ENCODE results near the gene IFITM5.
"Not testable (repeated sequence)": the region's sequence is repeated elsewhere in the genome, so short reads cannot be mapped to it uniquely, and the experiment has no call there.

IFITM5 gene

GRCh38 chr11:328012-328411, 28.7 kb upstream of the IFITM5 start:
- Mint-ChIP-seq H3K4me3 (no peak overlapping the region), H3K36me3 (ENCODE audit: low read depth) (no peaks in the 10 kb centered on the region), H3K9me3 (no peaks in the 10 kb centered on the region), H3K27me3 (ENCODE audit: low read depth) (no peaks in the 10 kb centered on the region), H3K4me1 (peaks cover 52% of the 10 kb centered on the region), H3K27ac (peak overlapping the region; percentile 33 to 97 (median 82))
- no peak for TF ChIP-seq CTCF (IDR thresholded peaks at IDR 0.05; ENCODE audit: unreplicated experiment in 3 of 3)

- H3K27ac Mint-ChIP-seq: peak overlapping the region; percentile 96 to 98 (median 97)
- no peak for TF ChIP-seq CTCF (IDR thresholded peaks at IDR 0.05; ENCODE audit: unreplicated experiment in 3 of 3)
- H3K9me3 Mint-ChIP-seq: no peaks in the 10 kb centered on the region
- H3K4me1 Mint-ChIP-seq: peaks cover 52% of the 10 kb centered on the region
- no peaks in the 10 kb centered on the region for H3K27me3 Mint-ChIP-seq (ENCODE audit: low read depth)
- H3K36me3 Mint-ChIP-seq (ENCODE audit: low read depth): no peaks in the 10 kb centered on the region
- peak overlapping the region in 2 of 3 experiments; percentile 36 to 47 for H3K4me3 Mint-ChIP-seq
These were observed 28.2 kb upstream of the IFITM5 start for GRCh38 chr11:327581-327923.

- Mint-ChIP-seq H3K36me3 (ENCODE audit: low read depth) (no peaks in the 10 kb centered on the region), H3K4me3 (peak overlapping the region; percentile 36 to 47 (median 43)), H3K4me1 (peaks cover 52% of the 10 kb centered on the region), H3K27me3 (ENCODE audit: low read depth) (no peaks in the 10 kb centered on the region), H3K27ac (peak overlapping the region; percentile 96 to 98 (median 97)), H3K9me3 (no peaks in the 10 kb centered on the region)
- TF ChIP-seq CTCF (IDR thresholded peaks at IDR 0.05; ENCODE audit: unreplicated experiment in 3 of 3): no peak
These were observed 27.7 kb upstream of the IFITM5 start for GRCh38 chr11:326842-327580.

- Mint-ChIP-seq H3K27me3 (ENCODE audit: low read depth) (no peaks in the 10 kb centered on the region), H3K4me1 (peaks cover 52% of the 10 kb centered on the region), H3K9me3 (no peaks in the 10 kb centered on the region), H3K27ac (peak overlapping the region; percentile 96 to 98 (median 97)), H3K4me3 (peak overlapping the region in 1 of 3 experiments; percentile 43), H3K36me3 (ENCODE audit: low read depth) (no peaks in the 10 kb centered on the region)
- no peak for TF ChIP-seq CTCF (IDR thresholded peaks at IDR 0.05; ENCODE audit: unreplicated experiment in 3 of 3)
These were observed 27.2 kb upstream of the IFITM5 start for GRCh38 chr11:326592-326841.

- Mint-ChIP-seq H3K36me3 (ENCODE audit: low read depth) (no peaks in the 10 kb centered on the region), H3K4me3 (peak overlapping the region in 2 of 3 experiments; percentile 21 to 53), H3K27me3 (ENCODE audit: low read depth) (no peaks in the 10 kb centered on the region), H3K27ac (peak overlapping the region; percentile 96 to 98 (median 97)), H3K4me1 (peaks cover 48% of the 10 kb centered on the region), H3K9me3 (no peaks in the 10 kb centered on the region)
- TF ChIP-seq CTCF (IDR thresholded peaks at IDR 0.05; ENCODE audit: unreplicated experiment in 3 of 3): no peak
These were observed 26.7 kb upstream of the IFITM5 start for GRCh38 chr11:325796-326591.

- Mint-ChIP-seq H3K27ac (peak overlapping the region; percentile 96 to 98 (median 97)), H3K4me3 (peak overlapping the region; percentile 22 to 62 (median 43)), H3K4me1 (peaks cover 53% of the 10 kb centered on the region)
- H3K27me3 Mint-ChIP-seq (ENCODE audit: low read depth); H3K9me3 Mint-ChIP-seq; H3K36me3 Mint-ChIP-seq (ENCODE audit: low read depth): not testable (repeated sequence)
These were observed 25.5 kb upstream of the IFITM5 start for GRCh38 chr11:324593-325517.
